Fibroblast of lung (primary cell): ENCODE measurements around the gene BCL2L11.

Source experiments
- CTCF ChIP-seq, 2 donors: IDR thresholded peaks in 1 of 2; conservative IDR thresholded peaks in 1 of 2; 1 replicate in 1 of 2; 2 replicates in 1 of 2; pipeline ENCODE4 v1.5.1; 2011 to 2012; ENCODE audit warnings: low read length in 2 of 2, control low read depth in 1 of 2, inconsistent platforms in 1 of 2, low read depth in 1 of 2, mild to moderate bottlenecking in 1 of 2
- EZH2 ChIP-seq: IDR thresholded peaks from 2 replicates; pipeline ENCODE4 v1.5.1; 2012; ENCODE audit warnings: low read length, control low read depth, mild to moderate bottlenecking; ENCODE audit errors: missing control alignments

DNA sequence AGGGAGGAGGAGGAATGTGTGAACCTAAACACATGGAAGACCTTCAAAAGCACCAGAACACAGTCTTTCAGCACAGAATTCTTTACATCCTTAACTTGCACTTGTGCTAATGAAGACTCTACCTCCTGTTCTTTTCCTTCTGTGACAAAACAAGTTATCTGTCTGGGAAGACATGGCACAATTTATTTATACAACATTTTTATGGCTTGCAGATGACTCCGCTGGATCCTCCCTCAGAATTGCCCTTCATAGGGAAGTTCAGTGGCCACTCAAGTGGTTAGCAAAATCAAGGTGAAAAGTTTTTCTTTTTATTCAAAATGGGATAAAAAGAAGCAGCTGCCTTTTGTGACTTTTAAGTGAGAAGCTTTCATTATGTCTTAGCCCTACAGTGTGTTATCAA, 21.4 kb downstream of the BCL2L11 start:
- TF ChIP-seq CTCF (conservative IDR thresholded peaks at IDR 0.05 in 1 of 2, IDR thresholded peaks at IDR 0.05 in 1 of 2; ENCODE audit: low read depth in 1 of 2, low read length in 2 of 2) (no peak), EZH2 (no peak)
